CD8-positive, alpha-beta memory T cell (primary cell): ENCODE data around the gene ISOC1. TPM values are rescaled to one million over a fixed set of nuclear protein-coding genes. Genes with fewer than 3 reads are reported as not detected.

Experiments
- CTCF ChIA-PET: fragments of 350-600 bp; sonication (Branson Sonifier 250); formaldehyde crosslinking; loops from one replicate; lab custom pipeline; 2021; ENCODE audit warnings: antibody characterized with exemption; lab: Charles Lee
- POLR2A ChIA-PET: fragments of 350-600 bp; sonication (Branson Sonifier 250); formaldehyde crosslinking; loops from one replicate; lab custom pipeline; 2021; ENCODE audit warnings: antibody characterized with exemption; lab: Charles Lee
- DNase-seq, 5 donors: peaks; one replicate each; pipeline versions ENCODE4 v3.0.0 to v3.0.0-alpha.2; 2020 to 2022; ENCODE audit warnings: mixed read lengths in 1 of 5
- H3K27ac ChIP-seq: one replicate; pipeline ENCODE4 v1.7.0; 2013; ENCODE audit warnings: low read depth, mild to moderate bottlenecking, low read length, moderate library complexity
- H3K27me3 ChIP-seq: 2 replicates; pipeline ENCODE4 v1.7.0; 2013; ENCODE audit warnings: low read length, mild to moderate bottlenecking; ENCODE audit not compliant: insufficient read depth, poor library complexity, severe bottlenecking
- H3K36me3 ChIP-seq: 2 replicates; pipeline ENCODE4 v1.7.0; 2013; ENCODE audit warnings: mild to moderate bottlenecking, low read length, moderate library complexity; ENCODE audit not compliant: insufficient read depth
- H3K4me1 ChIP-seq: 2 replicates; pipeline ENCODE4 v1.7.0; 2013; ENCODE audit warnings: mild to moderate bottlenecking, low read length, moderate library complexity; ENCODE audit not compliant: insufficient read depth
- H3K4me3 ChIP-seq: 2 replicates; pipeline ENCODE4 v1.7.0; 2013; ENCODE audit warnings: mild to moderate bottlenecking, low read length
- H3K9me3 ChIP-seq: 2 replicates; pipeline ENCODE4 v1.7.0; 2013; ENCODE audit warnings: mild to moderate bottlenecking, low read length
- H3K27ac Mint-ChIP-seq, 8 donors: one replicate each; pipeline ENCODE4 v1.8.0; 2020 to 2021; ENCODE audit warnings: mixed read lengths in 8 of 8, mild to moderate bottlenecking in 6 of 8, inconsistent platforms in 3 of 8, moderate library complexity in 3 of 8
- H3K27me3 Mint-ChIP-seq, 2 donors: one replicate each; pipeline ENCODE4 v1.8.0; 2020 to 2021; ENCODE audit warnings: mixed read lengths in 2 of 2, mild to moderate bottlenecking in 1 of 2, moderate library complexity in 1 of 2
- H3K36me3 Mint-ChIP-seq, 3 donors: one replicate each; pipeline ENCODE4 v1.8.0; 2020 to 2021; ENCODE audit warnings: mixed read lengths in 3 of 3, inconsistent platforms in 1 of 3, mild to moderate bottlenecking in 1 of 3
- H3K4me1 Mint-ChIP-seq, 3 donors: one replicate each; pipeline ENCODE4 v1.8.0; 2020 to 2021; ENCODE audit warnings: mixed read lengths in 3 of 3, inconsistent platforms in 1 of 3, mild to moderate bottlenecking in 1 of 3
- H3K4me3 Mint-ChIP-seq, 7 donors: one replicate each; pipeline ENCODE4 v1.8.0; 2020 to 2021; ENCODE audit warnings: mixed read lengths in 7 of 7, mild to moderate bottlenecking in 6 of 7, moderate library complexity in 4 of 7, inconsistent platforms in 2 of 7
- H3K9me3 Mint-ChIP-seq, 5 donors: one replicate each; pipeline ENCODE4 v1.8.0; 2020 to 2022; ENCODE audit warnings: mixed read lengths in 5 of 5, mild to moderate bottlenecking in 3 of 5, moderate library complexity in 2 of 5, inconsistent platforms in 1 of 5
- polyA plus RNA-seq: library from polyadenylated mRNA; unstranded; fragments of 300-500 nt; fragmentation: Illumina TruSeq; gene quantifications from one replicate; pipeline ENCODE4 v1.2.3, GENCODE V29; 2021
- total RNA-seq, 2 experiments: library from RNA; stranded (reverse); gene quantifications; one replicate each; pipeline ENCODE4 v1.2.3, GENCODE V29; 2021

Gene ISOC1
- total and polyA plus RNA-seq, 3 experiments from 2014 or later, result 22.7 to 33.0 (median 24.7) TPM

GRCh38 chr5:129078660-129079059 lies 15.9 kb upstream of the ISOC1 start:
- Histone ChIP-seq H3K36me3 (no peaks in the 10 kb centered on the region), H3K4me1 (no peaks in the 10 kb centered on the region), H3K27ac (no peak overlapping the region), H3K4me3 (no peak overlapping the region), H3K27me3 (no peaks in the 10 kb centered on the region), H3K9me3 (no peaks in the 10 kb centered on the region)
- no peak for DNase-seq
- ChIA-PET CTCF (no interaction called here), POLR2A (no interaction called here)
- Mint-ChIP-seq H3K36me3 (no peaks in the 10 kb centered on the region), H3K27ac (no peak overlapping the region), H3K27me3 (peaks cover 2 to 18% of the 10 kb centered on the region in 2 donors), H3K4me1 (no peaks in the 10 kb centered on the region), H3K4me3 (no peak overlapping the region), H3K9me3 (no peaks in the 10 kb centered on the region)

- Histone ChIP-seq H3K4me1 (no peaks in the 10 kb centered on the region), H3K27me3 (no peaks in the 10 kb centered on the region), H3K36me3 (no peaks in the 10 kb centered on the region), H3K4me3 (no peak overlapping the region), H3K27ac (no peak overlapping the region), H3K9me3 (no peaks in the 10 kb centered on the region)
- H3K4me3 Mint-ChIP-seq, result no peak overlapping the region
- H3K27me3 Mint-ChIP-seq, result peaks cover 2 to 12% of the 10 kb centered on the region in 2 donors
- no peaks in the 10 kb centered on the region for H3K4me1 Mint-ChIP-seq
- H3K36me3 Mint-ChIP-seq, result no peaks in the 10 kb centered on the region
- CTCF ChIA-PET, result no interaction called here
- DNase-seq, result no peak
- no peaks in the 10 kb centered on the region for H3K9me3 Mint-ChIP-seq
- POLR2A ChIA-PET, result no interaction called here
- H3K27ac Mint-ChIP-seq, result no peak overlapping the region
Observed at GRCh38 chr5:129079496-129079895, 15.1 kb upstream of the ISOC1 start.

- no peaks in the 10 kb centered on the region for H3K36me3 ChIP-seq
- Mint-ChIP-seq H3K4me3 (no peak overlapping the region), H3K4me1 (no peaks in the 10 kb centered on the region), H3K27me3 (peaks cover 5 to 16% of the 10 kb centered on the region in 2 donors), H3K27ac (no peak overlapping the region), H3K9me3 (no peaks in the 10 kb centered on the region), H3K36me3 (no peaks in the 10 kb centered on the region)
- no peaks in the 10 kb centered on the region for H3K9me3 ChIP-seq
- no peak overlapping the region for H3K27ac ChIP-seq
- POLR2A ChIA-PET, result no interaction called here
- H3K27me3 ChIP-seq, result no peaks in the 10 kb centered on the region
- DNase-seq, result no peak
- CTCF ChIA-PET, result no interaction called here
- H3K4me3 ChIP-seq, result no peak overlapping the region
- H3K4me1 ChIP-seq, result no peaks in the 10 kb centered on the region
Observed at GRCh38 chr5:129080766-129081165, 13.8 kb upstream of the ISOC1 start.

GRCh38 chr5:129082225-129083136 lies 12.1 kb upstream of the ISOC1 start:
- Mint-ChIP-seq H3K4me1 (no peaks in the 10 kb centered on the region), H3K27me3 (peaks cover 7 to 26% of the 10 kb centered on the region in 2 donors), H3K4me3 (no peak overlapping the region), H3K9me3 (no peaks in the 10 kb centered on the region), H3K36me3 (no peaks in the 10 kb centered on the region), H3K27ac (no peak overlapping the region)
- no peaks in the 10 kb centered on the region for H3K9me3 ChIP-seq
- H3K4me1 ChIP-seq, result no peaks in the 10 kb centered on the region
- H3K4me3 ChIP-seq, result no peak overlapping the region
- H3K27ac ChIP-seq, result peak overlapping the region; percentile 39
- H3K27me3 ChIP-seq, result no peaks in the 10 kb centered on the region
- no peak for DNase-seq
- no peaks in the 10 kb centered on the region for H3K36me3 ChIP-seq
- ChIA-PET CTCF (no interaction called here), POLR2A (no interaction called here)

GRCh38 chr5:129094924-129095899 lies 663 bp downstream of the ISOC1 start:
- Mint-ChIP-seq H3K27me3 (peaks cover 2 to 12% of the 10 kb centered on the region in 2 donors), H3K4me3 (peak overlapping the region; percentile 80 to 97 (median 89)), H3K27ac (peak overlapping the region; percentile 64 to 87 (median 76)), H3K36me3 (peaks cover 0 to 5% (median 2%) of the 10 kb centered on the region in 3 donors), H3K4me1 (peaks cover 29 to 46% (median 44%) of the 10 kb centered on the region in 3 donors), H3K9me3 (no peaks in the 10 kb centered on the region)
- ChIA-PET POLR2A (interaction anchor here (0.9 to 1.2 kb wide), 2 partner anchors 30 to 33 kb away, joined by 3 to 16 read pairs; no protein-coding TSS in a partner anchor), CTCF (interaction anchor here (0.8 to 1.7 kb wide), 8 partner anchors 8 to 34 kb away, joined by 3 to 5 read pairs (median 4); no protein-coding TSS in a partner anchor)
- H3K27me3 ChIP-seq, result no peaks in the 10 kb centered on the region
- H3K27ac ChIP-seq, result peak overlapping the region; percentile 62
- peak; percentile 35 to 66 (median 47) for DNase-seq
- peaks cover 15% of the 10 kb centered on the region for H3K4me1 ChIP-seq
- H3K9me3 ChIP-seq, result no peaks in the 10 kb centered on the region
- H3K36me3 ChIP-seq, result no peaks in the 10 kb centered on the region
- H3K4me3 ChIP-seq, result peak overlapping the region; percentile 69

- Histone ChIP-seq H3K4me3 (no peak overlapping the region), H3K36me3 (no peaks in the 10 kb centered on the region), H3K27me3 (no peaks in the 10 kb centered on the region), H3K9me3 (no peaks in the 10 kb centered on the region), H3K27ac (no peak overlapping the region), H3K4me1 (peaks cover 15% of the 10 kb centered on the region)
- ChIA-PET CTCF (no interaction called here), POLR2A (no interaction called here)
- DNase-seq, result no peak
- Mint-ChIP-seq H3K27ac (peak overlapping the region in 1 of 8 donors; percentile 32), H3K9me3 (no peaks in the 10 kb centered on the region), H3K4me1 (peaks cover 32 to 48% (median 44%) of the 10 kb centered on the region in 3 donors), H3K36me3 (peaks cover 0 to 5% (median 2%) of the 10 kb centered on the region in 3 donors), H3K4me3 (peak overlapping the region; percentile 11 to 97 (median 58)), H3K27me3 (peaks cover 2 to 9% of the 10 kb centered on the region in 2 donors)
Observed at GRCh38 chr5:129096382-129096991, 1.9 kb downstream of the ISOC1 start.

GRCh38 chr5:129097498-129098296 lies 3.1 kb downstream of the ISOC1 start:
- DNase-seq, result no peak
- Mint-ChIP-seq H3K36me3 (peaks cover 0 to 5% (median 2%) of the 10 kb centered on the region in 3 donors), H3K9me3 (no peaks in the 10 kb centered on the region), H3K27ac (no peak overlapping the region), H3K4me1 (peaks cover 43 to 60% (median 56%) of the 10 kb centered on the region in 3 donors), H3K27me3 (peaks cover 0 to 2% of the 10 kb centered on the region in 2 donors), H3K4me3 (peak overlapping the region in 1 of 7 donors; percentile 97)
- POLR2A ChIA-PET, result no interaction called here
- H3K27me3 ChIP-seq, result no peaks in the 10 kb centered on the region
- no peaks in the 10 kb centered on the region for H3K36me3 ChIP-seq
- CTCF ChIA-PET, result no interaction called here
- peaks cover 15% of the 10 kb centered on the region for H3K4me1 ChIP-seq
- no peak overlapping the region for H3K4me3 ChIP-seq
- no peaks in the 10 kb centered on the region for H3K9me3 ChIP-seq
- H3K27ac ChIP-seq, result no peak overlapping the region
